Activated T-helper 1 cell treated with Interleukin-2 at 50 U/mL for 16 hours (primary cell): ENCODE measurements around the gene RSPH9.
"Not testable (repeated sequence)": the region's sequence is repeated elsewhere in the genome, so short reads cannot be mapped to it uniquely, and the experiment has no call there.

Experiments used
- DNase-seq: peaks from one replicate; pipeline ENCODE4 v3.0.0-alpha.2; 2020; ENCODE audit warnings: low read depth

Gene RSPH9

GRCh38 chr6:43687079-43687436, 42.2 kb downstream of the RSPH9 start:
- DNase-seq, result no peak

- peak; percentile 65 for DNase-seq
These were observed 42.9 kb downstream of the RSPH9 start, which contains the start of gene MRPS18A for GRCh38 chr6:43687437-43688347. Gene MRPS18A, minus strand, starts transcription at chr6:43687791. Its CDS starts 12 bp downstream, at chr6:43687779.

GRCh38 chr6:43689421-43689820, 44.6 kb downstream of the RSPH9 start:
- DNase-seq, result no peak

GRCh38 chr6:43695215-43695966, 50.6 kb downstream of the RSPH9 start:
- no peak for DNase-seq

GRCh38 chr6:43695967-43696291, 51.1 kb downstream of the RSPH9 start:
- DNase-seq, result no peak

- DNase-seq, result no peak
These were observed 52.6 kb downstream of the RSPH9 start for GRCh38 chr6:43697421-43697820.

- DNase-seq, result no peak
These were observed 53.9 kb downstream of the RSPH9 start for GRCh38 chr6:43698584-43699349.

GRCh38 chr6:43699564-43700186, 54.8 kb downstream of the RSPH9 start:
- DNase-seq, result no peak

GRCh38 chr6:43700939-43701560, 56.2 kb downstream of the RSPH9 start:
- not testable (repeated sequence) for DNase-seq

- no peak for DNase-seq
These were observed 57.3 kb downstream of the RSPH9 start for GRCh38 chr6:43702171-43702533.

GRCh38 chr6:43702534-43703440, 58.0 kb downstream of the RSPH9 start:
- no peak for DNase-seq

GRCh38 chr6:43703512-43704429, 58.9 kb downstream of the RSPH9 start:
- no peak for DNase-seq

GRCh38 chr6:43705996-43706395, 61.2 kb downstream of the RSPH9 start:
- DNase-seq, result no peak

- DNase-seq, result no peak
These were observed 62.0 kb downstream of the RSPH9 start for GRCh38 chr6:43706788-43707187.

GRCh38 chr6:43707269-43707668, 62.4 kb downstream of the RSPH9 start:
- DNase-seq, result no peak

GRCh38 chr6:43707767-43708166, 62.9 kb downstream of the RSPH9 start:
- no peak for DNase-seq

GRCh38 chr6:43708860-43709653, 64.2 kb downstream of the RSPH9 start:
- no peak for DNase-seq

- DNase-seq, result no peak
These were observed 64.9 kb downstream of the RSPH9 start for GRCh38 chr6:43709654-43710303.
